Heart right ventricle (tissue), 16 donors: ENCODE results near the gene CYSTM1. TPM values are rescaled to one million over a fixed set of nuclear protein-coding genes. Genes with fewer than 3 reads are reported as not detected.

Experiments
- ATAC-seq, 8 donors: fragments of 200-7000 bp; cut with Tn5 transposase; one replicate each; pipeline ENCODE4 v1.9.1; 2020; ENCODE audit warnings: mild to moderate bottlenecking in 8 of 8, moderate library complexity in 8 of 8, moderate number of reproducible peaks in 1 of 8
- DNase-seq, 2 donors: peaks; one replicate each; pipeline ENCODE4 v3.0.0-alpha.2; 2020
- H3K27ac ChIP-seq, 10 donors: fragments of 200-600 bp; sonication (generic) in 2 of 10; one replicate each; pipeline versions ENCODE4 v1.5.0 to v1.8.0; 2020 to 2022; ENCODE audit warnings: mild to moderate bottlenecking in 3 of 10
- H3K27me3 ChIP-seq, 7 donors: fragments of 200-600 bp; one replicate each; pipeline ENCODE4 v1.8.0; 2021 to 2022; ENCODE audit warnings: mild to moderate bottlenecking in 2 of 7
- H3K36me3 ChIP-seq, 9 donors: fragments of 200-600 bp; sonication (generic) in 1 of 9; one replicate each; pipeline versions ENCODE4 v1.5.0 to v1.8.0; 2020 to 2022; ENCODE audit warnings: mild to moderate bottlenecking in 2 of 9
- H3K4me1 ChIP-seq, 9 donors: fragments of 200-600 bp; sonication (generic) in 1 of 9; one replicate each; pipeline versions ENCODE4 v1.5.0 to v1.8.0; 2020 to 2022; ENCODE audit warnings: mild to moderate bottlenecking in 4 of 9
- H3K4me3 ChIP-seq, 10 donors: fragments of 200-600 bp; sonication (generic) in 2 of 10; one replicate each; pipeline versions ENCODE4 v1.5.0 to v1.8.0; 2020 to 2022; ENCODE audit warnings: mild to moderate bottlenecking in 7 of 10, moderate library complexity in 2 of 10
- H3K9me3 ChIP-seq, 11 donors: fragments of 200-600 bp in 10 of 11; sonication (generic) in 2 of 11; one replicate each; pipeline versions ENCODE4 v1.5.0 to v1.8.0; 2013 to 2022; ENCODE audit warnings: mild to moderate bottlenecking in 2 of 11, control low read depth in 1 of 11, moderate library complexity in 1 of 11
- CTCF ChIP-seq, 9 donors: fragments of 200-600 bp; sonication (generic) in 2 of 9; IDR thresholded peaks; one replicate each; pipeline versions ENCODE4 v1.5.0 to v1.8.0; 2021 to 2022; ENCODE audit warnings: antibody characterized with exemption in 9 of 9, mild to moderate bottlenecking in 5 of 9, moderate library complexity in 1 of 9
- WGBS, 2 donors: extraction: QIAGEN DNeasy Blood & Tissue Kit; methylation state at CpG; one replicate each; pipeline ENCODE4 v1.1.7; 2013; ENCODE audit warnings: inconsistent platforms in 1 of 2; 5-methylcytosine and 5-hydroxymethylcytosine counted together
- intact Hi-C, 10 donors: fragments of 100-400 bp; cut with DNase I; formaldehyde crosslinking; loops; one replicate each; pipeline versions ENCODE4 v1.11.1 to v1.14.2; 2022
- polyA plus RNA-seq, 2 donors: library from polyadenylated mRNA; stranded (reverse); fragments of 200-250 nt; gene quantifications; one replicate each; pipeline ENCODE4 v1.2.3, GENCODE V29; 2013
- total RNA-seq, 10 donors: library from RNA; stranded (reverse); fragmentation: NEBNext Ultra II Directional in 3 of 10; extraction: Animal tissue kit (Norgen Biotek cat#: 25700) in 3 of 10; gene quantifications; one replicate each; pipeline versions ENCODE4 v1.2.1 to v1.2.4, GENCODE V29; 2021 to 2023
- donor health status: Arrhythmogenic right ventricular cardiomyopathy.
- donor health status: ischemic (EF 13 %, LVEDD 7.1; RV severe dilation, severe dysfunction).
- donor health status: healthy with polysubstance abuse.
- donor health status: DM: no; HTN: yes; CAD: no.
- donor health status: DM: no; HTN: no; CAD: no.
- donor health status: ischemic (EF 25% LVEDD 6.9; RV normal size, moderate dysfunction).
- donor health status: ischemic (EF 25% LVEDD 5.7; RV mildly dilated, moderate dysfunction).
- donor health status: healthy.
- donor health status: DM: yes; HTN: yes; CAD: no.
- donor health status: Ischemic cardiomyopathy.
- donor health status: ischemic (EF 35%, LVEDD 5.7; RV mildly dilated, moderate dysfunction).
- donor health status: nonischemic (EF 11% LVEDD 7.7; RV severe dilation, severe dysfunction).
- donor health status: DM: yes; HTN: yes; CAD: no.
- donor health status: PGD.
- donor health status: ischemic (EF 29% LVEDD 5.4; RV normal size, mild dysfunction).
- donor health status: nonischemic (EF 23%, LVEDD 6.1; RV moderate dilation, normal function).

Gene CYSTM1
- total and polyA plus RNA-seq, 12 donors: 45.0 to 217 (median 95.3) TPM

GRCh38 chr5:140287801-140288521 lies 113.0 kb downstream of the CYSTM1 start:
- intact Hi-C loops: loop anchor here in 1 of 10 donors (2.0 kb wide), 1 partner anchor 17 kb away; no protein-coding TSS in a partner anchor
- no peaks in the 10 kb centered on the region for H3K27me3 ChIP-seq
- TF ChIP-seq CTCF (IDR thresholded peaks at IDR 0.05): no peak
- no peaks in the 10 kb centered on the region for H3K36me3 ChIP-seq
- H3K9me3 ChIP-seq: no peaks in the 10 kb centered on the region
- peaks cover 11 to 85% (median 54%) of the 10 kb centered on the region in 9 donors for H3K4me1 ChIP-seq
- DNase-seq (no peak), ATAC-seq (no peak)
- H3K27ac ChIP-seq: no peak overlapping the region
- 84% methylated on average over 7 of the region's 7 CpGs for WGBS, 2 donors
- no peak overlapping the region for H3K4me3 ChIP-seq

DNA sequence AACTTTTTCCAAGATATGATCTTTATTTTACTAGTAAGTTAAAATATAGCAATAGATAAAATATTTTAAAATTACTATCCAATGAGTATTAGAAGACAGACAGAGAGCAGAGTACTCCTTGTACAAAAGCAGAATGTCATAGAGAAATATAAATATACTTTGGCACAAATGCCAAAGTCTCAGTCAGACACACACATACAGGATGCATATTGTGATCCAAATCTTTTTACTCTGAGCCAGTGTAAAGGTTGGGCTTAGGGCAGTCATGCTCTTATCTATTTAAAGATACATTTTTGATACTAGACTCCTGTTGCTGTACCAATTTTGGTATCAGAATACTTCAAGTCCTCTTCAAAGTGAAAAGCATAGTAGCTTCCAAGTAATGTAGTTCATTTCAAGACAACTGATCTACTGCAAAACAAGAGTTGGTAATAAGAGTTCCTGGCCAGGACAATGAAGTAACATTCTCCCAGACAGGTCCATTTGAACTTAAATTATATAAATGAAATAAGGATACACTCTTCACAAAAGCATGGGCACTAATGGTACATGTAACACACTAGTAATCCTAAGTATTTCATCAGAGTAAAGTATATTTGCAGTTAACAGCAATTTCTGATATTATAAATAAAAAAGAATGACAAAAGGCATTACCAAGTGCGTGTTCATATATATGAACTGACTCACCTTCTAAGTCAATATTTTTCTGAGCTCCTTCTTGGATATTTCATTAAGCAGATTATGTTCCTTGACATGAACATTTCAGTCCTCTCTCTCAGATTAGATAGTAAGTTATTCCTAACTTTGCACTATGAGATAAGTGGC lies 117.4 kb downstream of the CYSTM1 start:
- Histone ChIP-seq H3K9me3 (no peaks in the 10 kb centered on the region), H3K27ac (peak overlapping the region; percentile 43 to 88 (median 68)), H3K36me3 (no peaks in the 10 kb centered on the region), H3K4me3 (no peak overlapping the region), H3K27me3 (no peaks in the 10 kb centered on the region), H3K4me1 (peaks cover 4 to 99% (median 77%) of the 10 kb centered on the region in 9 donors)
- DNase-seq (no peak), ATAC-seq (peak in 4 of 8 donors; percentile 15 to 66 (median 39))
- WGBS, 2 donors: 78 to 83% methylated on average over 1 of the region's 1 CpG
- intact Hi-C loops: loop anchor here in 2 of 10 donors (10.0 kb wide), 1 partner anchor 52 kb away; the partner anchor contains the start of gene HBEGF (in 2 of the 2)
- TF ChIP-seq CTCF (IDR thresholded peaks at IDR 0.05): no peak

Other genes starting within 250 kb of the CYSTM1 start
- 1 to 10 TPM; 1.0 to 6.6 (median 2.9) TPM for gene NRG2, start 131.9 kb upstream of the CYSTM1 start, total RNA-seq
- gene NRG2, start 131.9 kb upstream of the CYSTM1 start, polyA plus RNA-seq: 1 to 10 TPM in 1 of 2 donors, under 1 TPM in 1; 0.64 to 4.5 TPM
- 10 to 100 TPM; 19.4 to 27.7 (median 24.5) TPM for gene PURA, start 61.1 kb upstream of the CYSTM1 start, total RNA-seq
- 1 to 10 TPM; 3.2 to 7.5 TPM for gene PURA, start 61.1 kb upstream of the CYSTM1 start, polyA plus RNA-seq
- 10 to 100 TPM in 8 of 10 donors, 1 to 10 TPM in 2; 9.5 to 17.2 (median 13.0) TPM for gene IGIP, start 49.3 kb upstream of the CYSTM1 start, total RNA-seq
- 10 to 100 TPM in 1 of 2 donors, 1 to 10 TPM in 1; 5.0 to 12.1 TPM for gene IGIP, start 49.3 kb upstream of the CYSTM1 start, polyA plus RNA-seq
- 10 to 100 TPM; 56.8 to 94.0 (median 77.0) TPM for gene PFDN1, start 127.9 kb downstream of the CYSTM1 start, total RNA-seq
- gene PFDN1, start 127.9 kb downstream of the CYSTM1 start, polyA plus RNA-seq: 100 to 1,000 TPM in 1 of 2 donors, 10 to 100 TPM in 1; 95.1 to 100 TPM
- 100 to 1,000 TPM in 2 of 10 donors, 10 to 100 TPM in 8; 18.5 to 121 (median 33.3) TPM for gene HBEGF, start 171.4 kb downstream of the CYSTM1 start, total RNA-seq
- gene HBEGF, start 171.4 kb downstream of the CYSTM1 start, polyA plus RNA-seq: 10 to 100 TPM; 14.6 to 33.5 TPM
- gene SLC4A9, start 185.0 kb downstream of the CYSTM1 start, total RNA-seq: under 1 TPM in 2 of 10 donors, not detected in 8; 0.10 to 0.34 TPM
- under 1 TPM; 0.01 to 0.29 TPM for gene SLC4A9, start 185.0 kb downstream of the CYSTM1 start, polyA plus RNA-seq
- gene ANKHD1, start 226.6 kb downstream of the CYSTM1 start, total RNA-seq: 10 to 100 TPM; 51.9 to 77.9 (median 68.5) TPM
- gene ANKHD1, start 226.6 kb downstream of the CYSTM1 start, polyA plus RNA-seq: 10 to 100 TPM; 26.6 to 62.9 TPM